Spinal cord (tissue), 10 donors: Measurements from ENCODE around the gene MAP3K7CL. TPM values are rescaled to one million over a fixed set of nuclear protein-coding genes. Genes with fewer than 3 reads are reported as not detected.
A peak's percentile ranks its signal among the peaks of the same experiment; 100 is the strongest.

ENCODE experiments used
- DNase-seq, 6 donors: peaks; one replicate each; pipeline versions ENCODE4 v3.0.0 to v3.0.0-alpha.2; 2013 to 2015; ENCODE audit warnings: low spot score in 6 of 6, low read depth in 4 of 6
- H3K27ac ChIP-seq: one replicate; pipeline ENCODE4 v1.5.1; 2013; ENCODE audit warnings: low read depth, low read length, control low read depth
- H3K27me3 ChIP-seq: one replicate; pipeline ENCODE4 v1.6.1; 2013; ENCODE audit warnings: low read length; ENCODE audit not compliant: control insufficient read depth, insufficient read depth
- H3K36me3 ChIP-seq: one replicate; pipeline ENCODE4 v1.6.1; 2013; ENCODE audit warnings: low read length; ENCODE audit not compliant: control insufficient read depth, insufficient read depth
- H3K4me1 ChIP-seq: one replicate; pipeline ENCODE4 v1.6.1; 2013; ENCODE audit warnings: low read length; ENCODE audit not compliant: control insufficient read depth, insufficient read depth
- H3K4me3 ChIP-seq: one replicate; pipeline ENCODE4 v1.5.1; 2013; ENCODE audit warnings: low read depth, low read length, control low read depth
- H3K9me3 ChIP-seq: one replicate; pipeline ENCODE4 v1.6.1; 2013; ENCODE audit warnings: low read length; ENCODE audit not compliant: control insufficient read depth, insufficient read depth
- WGBS: methylation state at CpG from one replicate; pipeline ENCODE4 v1.1.5; 2013; ENCODE audit warnings: missing lambda C conversion rate; ENCODE audit not compliant: insufficient coverage; 5-methylcytosine and 5-hydroxymethylcytosine counted together
- polyA plus RNA-seq, 2 donors: library from polyadenylated mRNA; unstranded; fragments of 120-200 nt; gene quantifications; one replicate each; pipeline ENCODE4 v1.2.1, GENCODE V29; 2013; ENCODE audit not compliant: insufficient read length in 2 of 2
- total RNA-seq, 2 donors: library from RNA; depleted of rRNA in 1 of 2; stranded (reverse); fragments of 120-200 nt in 1 of 2; fragments of >200 nt in 1 of 2; gene quantifications; one replicate each; pipeline versions ENCODE4 v1.2.3 to v1.2.4, GENCODE V29; 2013 to 2014
- donor health status: healthy.

MAP3K7CL gene
- total and polyA plus RNA-seq, 4 donors = 2.9 to 5.4 (median 4.2) TPM

GRCh38 chr21:29125979-29126378 is 4.5 kb upstream of the MAP3K7CL start:
- no peaks in the 10 kb centered on the region for H3K4me1 ChIP-seq
- no peaks in the 10 kb centered on the region for H3K27me3 ChIP-seq
- H3K9me3 ChIP-seq = no peaks in the 10 kb centered on the region
- 90% methylated on average over 1 of the region's 3 CpGs for WGBS
- no peaks in the 10 kb centered on the region for H3K36me3 ChIP-seq
- no peak for DNase-seq
- no peak overlapping the region for H3K27ac ChIP-seq
- no peak overlapping the region for H3K4me3 ChIP-seq

- Histone ChIP-seq H3K4me3 (no peak overlapping the region), H3K36me3 (no peaks in the 10 kb centered on the region), H3K27ac (no peak overlapping the region), H3K4me1 (no peaks in the 10 kb centered on the region), H3K9me3 (no peaks in the 10 kb centered on the region), H3K27me3 (no peaks in the 10 kb centered on the region)
- 100% methylated on average over 4 of the region's 7 CpGs for WGBS
- DNase-seq = no peak
Observed at GRCh38 chr21:29133241-29133640, 2.8 kb downstream of the MAP3K7CL start.

- no peaks in the 10 kb centered on the region for H3K27me3 ChIP-seq
- H3K27ac ChIP-seq = no peak overlapping the region
- H3K4me1 ChIP-seq = no peaks in the 10 kb centered on the region
- WGBS = 100% methylated on average over 1 of the region's 5 CpGs
- no peak overlapping the region for H3K4me3 ChIP-seq
- no peak for DNase-seq
- H3K36me3 ChIP-seq = no peaks in the 10 kb centered on the region
- H3K9me3 ChIP-seq = no peaks in the 10 kb centered on the region
Observed at GRCh38 chr21:29133796-29134195, 3.4 kb downstream of the MAP3K7CL start.

- no peak overlapping the region for H3K27ac ChIP-seq
Observed at GRCh38 chr21:29135481-29135880, 5.0 kb downstream of the MAP3K7CL start.

GRCh38 chr21:29136033-29136432 is 5.6 kb downstream of the MAP3K7CL start:
- Histone ChIP-seq H3K27ac (no peak overlapping the region), H3K4me1 (no peaks in the 10 kb centered on the region), H3K27me3 (no peaks in the 10 kb centered on the region), H3K36me3 (no peaks in the 10 kb centered on the region), H3K9me3 (no peaks in the 10 kb centered on the region), H3K4me3 (no peak overlapping the region)
- no peak for DNase-seq
- WGBS = no CpG with 5 or more reads among the region's 1 CpG

More at GRCh38 chr21:29135481-29135880, 5.0 kb downstream of the MAP3K7CL start:
- no peak for DNase-seq
- Histone ChIP-seq H3K9me3 (no peaks in the 10 kb centered on the region), H3K27me3 (no peaks in the 10 kb centered on the region), H3K36me3 (no peaks in the 10 kb centered on the region), H3K4me3 (no peak overlapping the region), H3K4me1 (no peaks in the 10 kb centered on the region)

- H3K36me3 ChIP-seq = no peaks in the 10 kb centered on the region
- WGBS = no CpG with 5 or more reads among the region's 2 CpGs
- H3K27ac ChIP-seq = no peak overlapping the region
- no peaks in the 10 kb centered on the region for H3K4me1 ChIP-seq
- no peaks in the 10 kb centered on the region for H3K9me3 ChIP-seq
- H3K4me3 ChIP-seq = no peak overlapping the region
- no peaks in the 10 kb centered on the region for H3K27me3 ChIP-seq
- DNase-seq = no peak
Observed at GRCh38 chr21:29144736-29145353, 14.4 kb downstream of the MAP3K7CL start.

- no peak overlapping the region for H3K4me3 ChIP-seq
- H3K9me3 ChIP-seq = no peaks in the 10 kb centered on the region
- H3K27ac ChIP-seq = no peak overlapping the region
- no peaks in the 10 kb centered on the region for H3K36me3 ChIP-seq
- H3K4me1 ChIP-seq = no peaks in the 10 kb centered on the region
- no peaks in the 10 kb centered on the region for H3K27me3 ChIP-seq
- 58% methylated on average over 5 of the region's 5 CpGs for WGBS
- DNase-seq = peak in 4 of 6 donors; percentile 22 to 86 (median 41)
Observed at GRCh38 chr21:29145354-29145782, 14.9 kb downstream of the MAP3K7CL start.

GRCh38 chr21:29145852-29146453 is 15.5 kb downstream of the MAP3K7CL start:
- H3K4me3 ChIP-seq = no peak overlapping the region
- H3K9me3 ChIP-seq = no peaks in the 10 kb centered on the region
- no peak overlapping the region for H3K27ac ChIP-seq
- DNase-seq = no peak
- no peaks in the 10 kb centered on the region for H3K4me1 ChIP-seq
- H3K27me3 ChIP-seq = no peaks in the 10 kb centered on the region
- H3K36me3 ChIP-seq = no peaks in the 10 kb centered on the region
- WGBS = 73% methylated on average over 3 of the region's 7 CpGs

GRCh38 chr21:29146726-29147125 is 16.3 kb downstream of the MAP3K7CL start:
- Histone ChIP-seq H3K36me3 (no peaks in the 10 kb centered on the region), H3K27ac (no peak overlapping the region), H3K27me3 (no peaks in the 10 kb centered on the region), H3K4me3 (no peak overlapping the region), H3K9me3 (no peaks in the 10 kb centered on the region), H3K4me1 (no peaks in the 10 kb centered on the region)
- WGBS = no CpG with 5 or more reads among the region's 1 CpG
- DNase-seq = no peak

- 78% methylated on average over 4 of the region's 5 CpGs for WGBS
- Histone ChIP-seq H3K27ac (no peak overlapping the region), H3K27me3 (no peaks in the 10 kb centered on the region), H3K9me3 (no peaks in the 10 kb centered on the region), H3K4me1 (no peaks in the 10 kb centered on the region), H3K36me3 (no peaks in the 10 kb centered on the region), H3K4me3 (no peak overlapping the region)
- DNase-seq = peak in 2 of 6 donors; percentile 15 to 81
Observed at GRCh38 chr21:29148530-29148929, 18.1 kb downstream of the MAP3K7CL start.
